Chondrocyte (in vitro differentiated cells): Measurements from ENCODE around the gene ZNRD2. TPM values are rescaled to one million over a fixed set of nuclear protein-coding genes. Genes with fewer than 3 reads are reported as not detected.

Experiments
- DNase-seq: peaks from one replicate; pipeline ENCODE4 v3.0.0; 2021; ENCODE audit warnings: mixed read lengths, low spot score
- H3K27ac Mint-ChIP-seq: one replicate; pipeline ENCODE4 v1.8.0; 2021; ENCODE audit warnings: mild to moderate bottlenecking, moderate library complexity, mixed read lengths; ENCODE audit not compliant: unreplicated experiment
- H3K27me3 Mint-ChIP-seq: 2 replicates; pipeline ENCODE4 v1.8.0; 2021; ENCODE audit warnings: low read depth, mixed read lengths
- H3K36me3 Mint-ChIP-seq: 2 replicates; pipeline ENCODE4 v1.8.0; 2021; ENCODE audit warnings: low read depth, mixed read lengths
- H3K4me1 Mint-ChIP-seq: 2 replicates; pipeline ENCODE4 v1.8.0; 2021; ENCODE audit warnings: low read depth, mild to moderate bottlenecking, mixed read lengths
- H3K4me3 Mint-ChIP-seq: one replicate; pipeline ENCODE4 v1.8.0; 2021; ENCODE audit warnings: mild to moderate bottlenecking, moderate library complexity, mixed read lengths; ENCODE audit not compliant: unreplicated experiment
- H3K9me3 Mint-ChIP-seq: 2 replicates; pipeline ENCODE4 v1.8.0; 2021; ENCODE audit warnings: low read depth, mixed read lengths
- CTCF ChIP-seq: fragments of 200-600 bp; sonication (generic); IDR thresholded peaks from 2 replicates; pipeline ENCODE4 v1.5.0; 2021; ENCODE audit warnings: antibody characterized with exemption, mild to moderate bottlenecking, moderate library complexity
- total RNA-seq: library from RNA; stranded (reverse); gene quantifications from 3 replicates; pipeline ENCODE4 v1.2.1, GENCODE V29; 2021

Gene ZNRD2
- total RNA-seq, 1 donor from 2014 or later, result 26.4 TPM

- Mint-ChIP-seq H3K36me3 (peaks cover 18% of the 10 kb centered on the region), H3K27ac (peak overlapping the region; percentile 85), H3K4me1 (peaks cover 64% of the 10 kb centered on the region), H3K9me3 (no peaks in the 10 kb centered on the region), H3K4me3 (peak overlapping the region; percentile 81), H3K27me3 (no peaks in the 10 kb centered on the region)
- DNase-seq, result peak; percentile 91
- TF ChIP-seq CTCF, result no peak
Measured at GRCh38 chr11:65555693-65556231, 14.5 kb upstream of the ZNRD2 start.

- no peak for DNase-seq
- Mint-ChIP-seq H3K4me1 (peaks cover 68% of the 10 kb centered on the region), H3K36me3 (peaks cover 10% of the 10 kb centered on the region), H3K27me3 (no peaks in the 10 kb centered on the region), H3K9me3 (no peaks in the 10 kb centered on the region), H3K27ac (peak overlapping the region; percentile 85), H3K4me3 (peak overlapping the region; percentile 81)
- TF ChIP-seq CTCF, result no peak
Measured at GRCh38 chr11:65556470-65557279, 13.6 kb upstream of the ZNRD2 start.

- no peak for DNase-seq
- TF ChIP-seq CTCF, result no peak
- Mint-ChIP-seq H3K27ac (peak overlapping the region; percentile 85), H3K36me3 (peaks cover 2% of the 10 kb centered on the region), H3K9me3 (no peaks in the 10 kb centered on the region), H3K4me3 (peak overlapping the region; percentile 81), H3K27me3 (no peaks in the 10 kb centered on the region), H3K4me1 (peaks cover 68% of the 10 kb centered on the region)
Measured at GRCh38 chr11:65557280-65558001, 12.8 kb upstream of the ZNRD2 start.

GRCh38 chr11:65558002-65558929 lies 12.0 kb upstream of the ZNRD2 start, which contains the start of gene LTBP3:
Gene LTBP3, minus strand, starts transcription at chr11:65558359. Its CDS starts 400 bp downstream, at chr11:65557959.
- peak within 1 kb of the TSS; percentile 93 for H3K27ac Mint-ChIP-seq

More at GRCh38 chr11:65558002-65558929, 12.0 kb upstream of the ZNRD2 start, which contains the start of gene LTBP3:
- no peaks in the 10 kb centered on the region for H3K36me3 Mint-ChIP-seq
- peaks cover 68% of the 10 kb centered on the region for H3K4me1 Mint-ChIP-seq
- TF ChIP-seq CTCF, result peak; percentile 36
- DNase-seq, result peak; percentile 93
- H3K27me3 Mint-ChIP-seq, result no peaks in the 10 kb centered on the region
- no peaks in the 10 kb centered on the region for H3K9me3 Mint-ChIP-seq
- H3K4me3 Mint-ChIP-seq, result peak within 1 kb of the TSS; percentile 81
